Chondrocyte (in vitro differentiated cells): ENCODE results near the gene BST2. TPM values are rescaled to one million over a fixed set of nuclear protein-coding genes. Genes with fewer than 3 reads are reported as not detected.
A peak's percentile ranks its signal among the peaks of the same experiment; 100 is the strongest.

ENCODE experiments used
- DNase-seq: peaks from one replicate; pipeline ENCODE4 v3.0.0; 2021; ENCODE audit warnings: mixed read lengths, low spot score
- H3K27ac Mint-ChIP-seq: one replicate; pipeline ENCODE4 v1.8.0; 2021; ENCODE audit warnings: mild to moderate bottlenecking, moderate library complexity, mixed read lengths; ENCODE audit not compliant: unreplicated experiment
- H3K27me3 Mint-ChIP-seq: 2 replicates; pipeline ENCODE4 v1.8.0; 2021; ENCODE audit warnings: low read depth, mixed read lengths
- H3K36me3 Mint-ChIP-seq: 2 replicates; pipeline ENCODE4 v1.8.0; 2021; ENCODE audit warnings: low read depth, mixed read lengths
- H3K4me1 Mint-ChIP-seq: 2 replicates; pipeline ENCODE4 v1.8.0; 2021; ENCODE audit warnings: low read depth, mild to moderate bottlenecking, mixed read lengths
- H3K4me3 Mint-ChIP-seq: one replicate; pipeline ENCODE4 v1.8.0; 2021; ENCODE audit warnings: mild to moderate bottlenecking, moderate library complexity, mixed read lengths; ENCODE audit not compliant: unreplicated experiment
- H3K9me3 Mint-ChIP-seq: 2 replicates; pipeline ENCODE4 v1.8.0; 2021; ENCODE audit warnings: low read depth, mixed read lengths
- total RNA-seq: library from RNA; stranded (reverse); gene quantifications from 3 replicates; pipeline ENCODE4 v1.2.1, GENCODE V29; 2021
- TF ChIP-seq, protein P1 (sequence below): fragments of 200-600 bp; sonication (generic); IDR thresholded peaks from 2 replicates; pipeline ENCODE4 v1.5.0; 2021; ENCODE audit warnings: antibody characterized with exemption, mild to moderate bottlenecking, moderate library complexity

Gene BST2
- total RNA-seq, 1 donor from 2014 or later = not detected

DNA sequence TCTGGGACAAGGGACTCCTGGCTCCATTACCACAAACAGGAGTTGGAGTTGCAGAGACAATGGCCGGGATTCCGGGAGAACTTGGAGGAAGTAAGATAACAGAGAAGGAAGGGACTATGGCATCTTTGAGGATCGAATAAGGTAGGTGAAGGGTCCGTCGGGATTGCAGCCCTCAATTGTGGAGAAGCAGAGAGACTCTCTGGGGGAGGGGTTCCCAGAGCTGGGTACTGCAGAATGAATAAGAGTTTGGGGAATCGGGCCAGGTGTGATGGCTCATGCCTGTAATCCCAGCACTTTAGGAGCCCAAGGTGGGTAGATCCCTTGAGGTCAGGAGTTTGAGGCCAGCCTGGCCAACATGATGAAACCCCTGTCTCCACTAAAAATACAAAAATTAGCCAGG is 3.8 kb downstream of the BST2 start:
- Mint-ChIP-seq H3K36me3 (no peaks in the 10 kb centered on the region), H3K9me3 (no peaks in the 10 kb centered on the region), H3K4me1 (peaks cover 8% of the 10 kb centered on the region), H3K27ac (no peak overlapping the region), H3K27me3 (peaks cover 3% of the 10 kb centered on the region), H3K4me3 (no peak overlapping the region)
- DNase-seq = no peak
- TF ChIP-seq, protein P1, sequence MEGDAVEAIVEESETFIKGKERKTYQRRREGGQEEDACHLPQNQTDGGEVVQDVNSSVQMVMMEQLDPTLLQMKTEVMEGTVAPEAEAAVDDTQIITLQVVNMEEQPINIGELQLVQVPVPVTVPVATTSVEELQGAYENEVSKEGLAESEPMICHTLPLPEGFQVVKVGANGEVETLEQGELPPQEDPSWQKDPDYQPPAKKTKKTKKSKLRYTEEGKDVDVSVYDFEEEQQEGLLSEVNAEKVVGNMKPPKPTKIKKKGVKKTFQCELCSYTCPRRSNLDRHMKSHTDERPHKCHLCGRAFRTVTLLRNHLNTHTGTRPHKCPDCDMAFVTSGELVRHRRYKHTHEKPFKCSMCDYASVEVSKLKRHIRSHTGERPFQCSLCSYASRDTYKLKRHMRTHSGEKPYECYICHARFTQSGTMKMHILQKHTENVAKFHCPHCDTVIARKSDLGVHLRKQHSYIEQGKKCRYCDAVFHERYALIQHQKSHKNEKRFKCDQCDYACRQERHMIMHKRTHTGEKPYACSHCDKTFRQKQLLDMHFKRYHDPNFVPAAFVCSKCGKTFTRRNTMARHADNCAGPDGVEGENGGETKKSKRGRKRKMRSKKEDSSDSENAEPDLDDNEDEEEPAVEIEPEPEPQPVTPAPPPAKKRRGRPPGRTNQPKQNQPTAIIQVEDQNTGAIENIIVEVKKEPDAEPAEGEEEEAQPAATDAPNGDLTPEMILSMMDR = no peak

DNA sequence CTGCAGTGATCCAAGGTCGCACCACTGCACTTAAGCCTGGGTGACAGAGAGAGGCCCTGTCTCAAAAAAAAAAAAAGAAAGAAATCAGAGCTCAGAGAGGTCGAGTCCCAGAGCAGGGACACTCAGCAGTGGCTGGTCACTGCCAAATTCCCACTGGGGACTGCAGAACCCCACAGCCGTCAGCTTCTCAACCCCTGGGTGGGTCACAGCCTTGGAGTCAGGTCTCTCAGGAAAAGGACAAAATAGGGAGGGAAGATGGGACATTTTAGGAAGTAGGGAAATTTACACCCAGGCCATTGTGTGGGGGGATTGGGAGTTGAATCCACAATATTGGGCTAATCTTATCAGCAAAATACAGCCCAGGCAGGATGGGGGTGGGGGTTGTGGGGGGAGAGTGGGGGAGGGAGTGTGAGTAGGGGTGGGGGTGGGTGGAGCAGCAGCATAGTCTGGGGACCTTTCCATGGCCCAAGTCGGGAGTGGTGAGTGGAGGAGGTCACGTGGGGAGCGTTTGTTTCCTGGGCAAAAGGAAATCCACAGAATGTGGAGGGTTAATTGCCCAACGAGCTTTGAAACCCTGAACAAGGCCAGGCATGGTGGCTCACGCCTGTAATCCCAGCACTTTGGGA is 6.4 kb downstream of the BST2 start:
- H3K36me3 Mint-ChIP-seq = no peaks in the 10 kb centered on the region

DNA sequence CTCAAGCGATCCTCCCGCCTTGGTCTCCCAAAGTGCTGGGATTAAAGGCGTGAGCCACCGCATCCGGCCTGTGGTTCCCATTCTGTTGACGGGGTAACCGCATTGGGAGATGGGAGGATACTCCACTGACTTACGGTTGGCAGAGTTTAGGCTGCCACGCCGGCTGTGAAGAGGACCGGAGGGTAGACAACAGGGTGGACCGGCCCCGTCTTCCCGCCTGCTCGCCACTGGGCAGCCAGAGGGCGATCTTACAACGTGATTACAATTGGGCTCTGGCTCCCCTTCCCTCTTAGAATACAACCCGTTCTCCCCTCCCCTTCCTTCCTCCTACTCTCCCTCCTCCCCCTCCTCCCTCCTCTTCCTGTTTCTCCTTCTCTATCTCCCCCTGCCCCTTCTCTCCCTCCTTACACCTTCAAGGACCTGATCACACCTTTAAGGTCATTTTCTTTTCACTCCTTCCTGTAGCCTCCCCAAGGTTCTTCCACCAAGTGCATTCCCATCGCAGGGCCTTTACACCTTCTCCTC is 10.5 kb downstream of the BST2 start:
- H3K4me3 Mint-ChIP-seq = peak overlapping the region; percentile 31
- DNase-seq = no peak
- no peaks in the 10 kb centered on the region for H3K9me3 Mint-ChIP-seq
- no peaks in the 10 kb centered on the region for H3K36me3 Mint-ChIP-seq
- TF ChIP-seq, protein P1 = peak; percentile 77
- no peak overlapping the region for H3K27ac Mint-ChIP-seq
- H3K4me1 Mint-ChIP-seq = peaks cover 10% of the 10 kb centered on the region
- H3K27me3 Mint-ChIP-seq = no peaks in the 10 kb centered on the region

More for the DNA sequence above, 6.4 kb downstream of the BST2 start:
- Mint-ChIP-seq H3K9me3 (no peaks in the 10 kb centered on the region), H3K27ac (no peak overlapping the region), H3K27me3 (peaks cover 3% of the 10 kb centered on the region), H3K4me1 (no peaks in the 10 kb centered on the region), H3K4me3 (no peak overlapping the region)
- DNase-seq = no peak
- TF ChIP-seq, protein P1 = no peak

GRCh38 chr19:17393914-17394313 is 11.5 kb downstream of the BST2 start, which contains the start of gene CCDC194:
Gene CCDC194, minus strand, starts transcription at chr19:17394196. Its CDS starts 38 bp downstream, at chr19:17394158.
- H3K27ac Mint-ChIP-seq = no peak within 1 kb of the TSS
- H3K4me3 Mint-ChIP-seq = no peak within 1 kb of the TSS
- H3K27me3 Mint-ChIP-seq = no peaks in the 10 kb centered on the region
- no peak for DNase-seq
- TF ChIP-seq, protein P1 = no peak
- H3K4me1 Mint-ChIP-seq = peaks cover 10% of the 10 kb centered on the region
- peaks cover 3% of the 10 kb centered on the region for H3K9me3 Mint-ChIP-seq
- no peaks in the 10 kb centered on the region for H3K36me3 Mint-ChIP-seq

- Mint-ChIP-seq H3K27ac (no peak overlapping the region), H3K27me3 (no peaks in the 10 kb centered on the region), H3K4me1 (peaks cover 10% of the 10 kb centered on the region), H3K9me3 (peaks cover 3% of the 10 kb centered on the region), H3K4me3 (no peak overlapping the region), H3K36me3 (no peaks in the 10 kb centered on the region)
- DNase-seq = no peak
- TF ChIP-seq, protein P1 = no peak
Measured at GRCh38 chr19:17393002-17393401, 12.4 kb downstream of the BST2 start.
